T-helper 1 cell treated with Interleukin-12 subunit alpha and Interleukin-12 subunit beta and Interleukin-4 antibody, amounts not matched to agents 30 ng/mL and 1 ng/mL, for 36 hours (primary cell): Measurements from ENCODE around the gene GOLGA8A. TPM values are rescaled to one million over a fixed set of nuclear protein-coding genes. Genes with fewer than 3 reads are reported as not detected.
"Not testable (repeated sequence)": the region's sequence is repeated elsewhere in the genome, so short reads cannot be mapped to it uniquely, and the experiment has no call there.

Source experiments
- intact Hi-C: fragments of 100-400 bp; cut with micrococcal nuclease; formaldehyde crosslinking; loops from one replicate; pipeline ENCODE4 v1.15.1; 2024
- total RNA-seq: library from RNA; stranded (reverse); gene quantifications from 2 replicates; pipeline ENCODE4 v1.2.3, GENCODE V29; 2022

The GOLGA8A gene
- total RNA-seq, 1 donor from 2014 or later = 336 TPM

DNA sequence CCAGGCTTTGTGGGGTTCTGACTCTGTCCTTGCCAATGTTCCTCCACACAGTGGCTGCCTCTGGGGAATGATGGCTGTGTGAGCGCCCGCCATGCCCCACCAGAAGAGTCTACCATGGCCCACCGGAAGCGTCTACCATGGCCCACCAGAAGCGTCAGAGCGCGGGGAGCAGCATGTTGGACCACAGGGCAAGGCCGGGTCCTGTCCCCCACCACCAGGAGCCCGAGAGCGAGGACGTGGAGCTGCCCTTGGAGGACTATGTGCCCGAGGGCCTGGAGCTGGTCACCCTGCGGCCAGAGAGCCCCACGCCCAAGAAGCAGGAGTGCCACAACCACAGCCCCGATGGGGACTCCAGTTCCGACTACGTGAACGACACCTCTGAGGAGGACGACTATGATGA lies 28.1 kb downstream of the GOLGA8A start:
- intact Hi-C loops = not testable (repeated sequence)

DNA sequence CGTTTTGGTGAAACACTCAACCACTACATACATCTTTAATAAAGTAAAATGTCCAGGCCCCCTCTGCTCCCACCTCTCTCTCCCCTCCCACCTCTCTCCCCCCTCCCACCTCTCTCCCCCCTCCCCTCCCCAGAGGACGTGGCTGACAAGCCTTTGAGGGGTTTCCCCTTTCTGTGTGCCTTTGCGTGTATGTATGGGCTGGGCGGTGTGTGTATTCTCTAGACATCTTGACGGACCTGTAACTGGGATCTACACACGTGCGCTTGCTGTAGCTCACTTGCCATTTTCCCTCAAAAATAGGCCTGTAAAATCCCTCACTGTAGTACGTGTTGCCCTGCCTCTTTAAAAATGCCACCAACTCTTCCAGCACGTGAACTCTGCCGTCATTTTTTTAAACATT lies 28.6 kb downstream of the GOLGA8A start:
- intact Hi-C loops = not testable (repeated sequence)

DNA sequence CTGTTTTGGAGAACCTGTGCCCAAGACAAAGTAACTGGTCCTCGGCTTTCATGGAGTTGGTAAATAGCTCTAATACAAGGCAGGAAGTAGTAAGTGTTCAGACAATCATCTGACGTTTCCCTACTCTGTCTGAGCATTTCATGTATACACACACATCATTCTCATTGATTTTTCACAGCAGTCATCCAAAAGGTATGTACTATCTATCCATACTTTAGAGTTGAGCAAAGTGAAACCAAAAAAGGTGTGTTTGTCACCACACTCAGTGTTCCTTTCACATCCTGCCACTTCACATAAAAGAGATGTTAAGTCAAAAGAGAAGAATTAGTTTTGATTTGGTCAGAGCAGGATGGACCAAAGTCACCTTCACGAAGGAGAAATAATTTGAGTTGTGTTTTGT lies 33.7 kb downstream of the GOLGA8A start:
- intact Hi-C loops = not testable (repeated sequence)

DNA sequence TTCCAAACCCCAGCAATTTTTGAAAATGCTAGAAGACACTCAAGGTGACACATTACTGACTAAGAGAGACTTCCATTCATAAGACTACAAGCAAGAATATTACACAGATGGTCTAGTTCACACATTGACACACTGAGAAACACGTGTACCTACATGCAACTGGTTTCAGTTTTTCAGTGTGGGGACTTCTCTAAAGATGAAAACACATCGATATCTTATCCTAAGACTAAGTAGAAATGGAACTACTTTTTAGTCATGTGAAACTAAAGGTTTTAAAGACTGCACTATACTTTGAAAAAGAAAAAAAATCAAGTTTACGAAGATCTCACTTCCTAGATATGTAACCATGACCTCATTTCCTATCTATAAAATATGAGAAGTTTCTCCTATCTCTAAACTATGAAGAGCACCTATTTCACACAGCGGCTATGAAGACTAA lies 34.4 kb downstream of the GOLGA8A start:
- intact Hi-C loops = not testable (repeated sequence)

DNA sequence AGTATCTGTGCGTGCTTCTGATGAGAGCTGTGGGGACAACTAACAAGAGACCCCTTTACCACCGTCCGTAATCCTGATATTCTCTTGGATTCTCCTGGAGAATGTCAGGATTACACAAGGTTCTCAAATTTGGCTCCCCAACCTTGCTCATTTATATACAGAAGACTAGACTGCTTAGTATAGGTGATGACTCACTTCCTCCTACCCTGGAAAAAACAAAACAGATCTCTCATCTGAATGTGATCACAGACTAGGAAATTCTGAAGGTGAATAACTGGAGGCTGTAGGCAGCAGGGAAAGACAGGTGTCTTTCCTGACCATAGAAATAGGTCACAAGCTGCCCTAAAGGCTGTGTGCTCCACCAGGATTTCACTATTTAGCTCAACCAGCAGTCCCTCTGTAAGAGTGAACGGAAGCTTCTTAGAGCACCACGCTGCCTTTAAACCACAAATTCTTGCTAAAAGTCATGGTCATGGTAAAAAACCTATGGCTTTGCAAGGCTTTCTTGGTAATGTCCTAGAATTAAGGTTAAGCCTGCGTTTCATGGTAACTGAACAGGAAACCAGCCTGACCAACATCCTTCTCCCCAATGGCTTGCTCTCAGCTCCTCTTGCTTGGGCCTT lies 39.9 kb downstream of the GOLGA8A start:
- intact Hi-C loops = not testable (repeated sequence)

DNA sequence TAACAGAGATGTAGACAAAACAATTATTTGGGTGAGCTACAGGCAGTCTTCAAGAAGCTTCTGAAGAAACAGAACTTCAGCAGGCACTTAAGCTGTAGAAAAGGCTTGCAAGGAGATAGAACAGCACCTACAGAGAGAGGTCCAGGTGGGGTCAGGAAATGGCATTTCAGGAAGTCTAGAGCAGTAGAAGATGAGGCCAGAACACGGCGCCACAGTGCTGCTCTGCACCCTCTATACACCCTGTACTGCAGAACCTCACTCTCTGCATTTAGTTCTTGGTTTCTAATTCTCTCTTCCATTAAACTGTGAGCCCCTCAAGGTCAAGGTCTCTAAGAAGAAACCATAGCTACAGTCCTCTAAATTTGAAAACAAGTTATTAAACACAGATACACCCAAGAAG lies 44.6 kb downstream of the GOLGA8A start:
- intact Hi-C loops = not testable (repeated sequence)

DNA sequence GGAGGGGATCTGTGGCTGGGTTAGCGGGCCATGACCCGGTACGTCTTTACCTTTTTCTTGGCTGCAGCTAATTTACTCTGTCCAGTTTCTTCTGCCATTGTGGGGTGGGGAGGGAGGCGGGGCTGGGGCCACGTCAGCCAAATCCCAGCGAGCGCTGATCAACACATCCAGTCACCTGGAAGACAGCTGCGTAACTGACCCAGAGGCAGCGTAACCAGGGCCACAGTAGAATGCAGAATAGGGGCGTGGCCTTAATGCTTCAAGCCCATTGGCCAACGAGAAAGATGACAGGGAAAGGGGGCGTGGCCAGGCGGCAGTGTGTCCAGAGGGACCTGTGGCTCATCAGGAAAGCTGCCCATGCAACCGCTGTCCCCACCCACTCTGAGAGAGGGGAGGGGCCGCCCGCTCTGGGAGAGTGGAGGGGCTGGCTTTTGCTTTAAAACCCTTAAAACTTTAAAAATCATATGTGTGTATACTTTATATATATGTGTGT lies 48.0 kb downstream of the GOLGA8A start:
- intact Hi-C loops = not testable (repeated sequence)

Other genes starting within 250 kb of the GOLGA8A start
- 40.1 and 40.3 TPM in 2 replicates for gene KATNBL1, start 227.7 kb downstream of the GOLGA8A start, total RNA-seq
- 89.2 and 89.3 TPM in 2 replicates for gene EMC4, start 212.8 kb downstream of the GOLGA8A start, total RNA-seq
- 37.2 and 41.4 TPM in 2 replicates for gene SLC12A6, start 100.0 kb downstream of the GOLGA8A start, total RNA-seq
- 211 and 220 TPM in 2 replicates for gene NOP10, start 94.7 kb downstream of the GOLGA8A start, total RNA-seq
- gene NUTM1, start 94.5 kb downstream of the GOLGA8A start, total RNA-seq = not detected in 2 replicates
- gene LPCAT4, start 70.6 kb downstream of the GOLGA8A start, total RNA-seq = 87.8 and 88.5 TPM in 2 replicates
- 296 and 301 TPM in 2 replicates for gene GOLGA8B, start 145.8 kb upstream of the GOLGA8A start, total RNA-seq